ENCODE measurements around the gene LRRC55. TPM values are rescaled to one million over a fixed set of nuclear protein-coding genes. Genes with fewer than 3 reads are reported as not detected.

Gene LRRC55
- total RNA-seq, 2 donors from 2014 or later = not detected

- no peaks in the 10 kb centered on the region for H3K27me3 ChIP-seq
- 69 to 91% methylated on average over 5 of the region's 5 CpGs for WGBS, 2 donors
- TF ChIP-seq POLR2A (IDR thresholded peaks at IDR 0.05) = no peak
- TF ChIP-seq, protein P1, sequence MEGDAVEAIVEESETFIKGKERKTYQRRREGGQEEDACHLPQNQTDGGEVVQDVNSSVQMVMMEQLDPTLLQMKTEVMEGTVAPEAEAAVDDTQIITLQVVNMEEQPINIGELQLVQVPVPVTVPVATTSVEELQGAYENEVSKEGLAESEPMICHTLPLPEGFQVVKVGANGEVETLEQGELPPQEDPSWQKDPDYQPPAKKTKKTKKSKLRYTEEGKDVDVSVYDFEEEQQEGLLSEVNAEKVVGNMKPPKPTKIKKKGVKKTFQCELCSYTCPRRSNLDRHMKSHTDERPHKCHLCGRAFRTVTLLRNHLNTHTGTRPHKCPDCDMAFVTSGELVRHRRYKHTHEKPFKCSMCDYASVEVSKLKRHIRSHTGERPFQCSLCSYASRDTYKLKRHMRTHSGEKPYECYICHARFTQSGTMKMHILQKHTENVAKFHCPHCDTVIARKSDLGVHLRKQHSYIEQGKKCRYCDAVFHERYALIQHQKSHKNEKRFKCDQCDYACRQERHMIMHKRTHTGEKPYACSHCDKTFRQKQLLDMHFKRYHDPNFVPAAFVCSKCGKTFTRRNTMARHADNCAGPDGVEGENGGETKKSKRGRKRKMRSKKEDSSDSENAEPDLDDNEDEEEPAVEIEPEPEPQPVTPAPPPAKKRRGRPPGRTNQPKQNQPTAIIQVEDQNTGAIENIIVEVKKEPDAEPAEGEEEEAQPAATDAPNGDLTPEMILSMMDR (IDR thresholded peaks at IDR 0.05) = no peak
- no peak overlapping the region for H3K27ac ChIP-seq
- ATAC-seq (no peak), DNase-seq (no peak)
- no peaks in the 10 kb centered on the region for H3K4me1 ChIP-seq
- H3K9me3 ChIP-seq = no peaks in the 10 kb centered on the region
- intact Hi-C loops (cut with DNase I) = no loop called here
- no peaks in the 10 kb centered on the region for H3K36me3 ChIP-seq (replicated peaks in 1 of 2; ENCODE audit: insufficient read depth in 1 of 2, low read depth in 2 of 2)
- H3K4me3 ChIP-seq = no peak overlapping the region
These were observed 7.1 kb upstream of the LRRC55 start for GRCh38 chr11:57174656-57175055.

GRCh38 chr11:57175478-57175877 lies 6.3 kb upstream of the LRRC55 start:
- intact Hi-C loops (cut with DNase I) = no loop called here
- DNase-seq (no peak), ATAC-seq (no peak)
- no peaks in the 10 kb centered on the region for H3K27me3 ChIP-seq
- no peak overlapping the region for H3K27ac ChIP-seq
- no peak for TF ChIP-seq POLR2A (IDR thresholded peaks at IDR 0.05)
- TF ChIP-seq, protein P1 (IDR thresholded peaks at IDR 0.05) = no peak
- H3K9me3 ChIP-seq = no peaks in the 10 kb centered on the region
- H3K4me1 ChIP-seq = peaks cover 5% of the 10 kb centered on the region
- H3K36me3 ChIP-seq (replicated peaks in 1 of 2; ENCODE audit: insufficient read depth in 1 of 2, low read depth in 2 of 2) = no peaks in the 10 kb centered on the region
- H3K4me3 ChIP-seq = no peak overlapping the region

- intact Hi-C loops (cut with DNase I) = no loop called here
- no peak overlapping the region for H3K27ac ChIP-seq
- no peak overlapping the region for H3K4me3 ChIP-seq
- H3K4me1 ChIP-seq = peaks cover 5% of the 10 kb centered on the region
- ATAC-seq (no peak), DNase-seq (no peak)
- H3K27me3 ChIP-seq = no peaks in the 10 kb centered on the region
- H3K9me3 ChIP-seq = no peaks in the 10 kb centered on the region
- 8 to 14% methylated on average over 2 of the region's 2 CpGs for WGBS, 2 donors
- TF ChIP-seq, protein P1 (IDR thresholded peaks at IDR 0.05) = no peak
- TF ChIP-seq POLR2A (IDR thresholded peaks at IDR 0.05) = no peak
- H3K36me3 ChIP-seq (replicated peaks in 1 of 2; ENCODE audit: insufficient read depth in 1 of 2, low read depth in 2 of 2) = no peaks in the 10 kb centered on the region
These were observed 3.4 kb upstream of the LRRC55 start for GRCh38 chr11:57178334-57178733.

- H3K4me3 ChIP-seq = no peak overlapping the region
- WGBS, 2 donors = 47 to 63% methylated on average over 6 to 7 of the region's 7 CpGs
- TF ChIP-seq, protein P1 (IDR thresholded peaks at IDR 0.05) = no peak
- no peak for TF ChIP-seq POLR2A (IDR thresholded peaks at IDR 0.05)
- H3K27ac ChIP-seq = no peak overlapping the region
- no peak for ATAC-seq
- peaks cover 5% of the 10 kb centered on the region for H3K4me1 ChIP-seq
- no peaks in the 10 kb centered on the region for H3K36me3 ChIP-seq (replicated peaks in 1 of 2; ENCODE audit: insufficient read depth in 1 of 2, low read depth in 2 of 2)
- no peaks in the 10 kb centered on the region for H3K9me3 ChIP-seq
- H3K27me3 ChIP-seq = no peaks in the 10 kb centered on the region
- intact Hi-C loops (cut with DNase I) = no loop called here
- DNase-seq = no peak
These were observed 2.1 kb upstream of the LRRC55 start for GRCh38 chr11:57179681-57180080.

- intact Hi-C loops (cut with DNase I) = no loop called here
- Histone ChIP-seq H3K36me3 (replicated peaks in 1 of 2; ENCODE audit: insufficient read depth in 1 of 2, low read depth in 2 of 2) (no peaks in the 10 kb centered on the region), H3K27ac (no peak overlapping the region), H3K4me1 (peaks cover 5% of the 10 kb centered on the region), H3K27me3 (no peaks in the 10 kb centered on the region), H3K4me3 (no peak overlapping the region), H3K9me3 (no peaks in the 10 kb centered on the region)
- ATAC-seq (no peak), DNase-seq (peak in 1 of 4 donors; percentile 3)
- TF ChIP-seq, protein P1 (IDR thresholded peaks at IDR 0.05) = no peak
- TF ChIP-seq POLR2A (IDR thresholded peaks at IDR 0.05) = no peak
- 8 to 15% methylated on average over 24 of the region's 24 CpGs for WGBS, 2 donors
These were observed 1.6 kb upstream of the LRRC55 start for GRCh38 chr11:57180081-57180561.
